NB4 (cell line): ENCODE data around the gene ST3GAL4.

Experiments
- TF ChIP-seq, protein P1 (sequence below): IDR thresholded peaks from one replicate; pipeline ENCODE4 v1.5.1; 2012; ENCODE audit warnings: low read depth, low read length
- TF ChIP-seq, protein P2 (sequence below): IDR thresholded peaks from 2 replicates; pipeline ENCODE4 v1.6.1; 2011; ENCODE audit warnings: low read depth, low read length

DNA sequence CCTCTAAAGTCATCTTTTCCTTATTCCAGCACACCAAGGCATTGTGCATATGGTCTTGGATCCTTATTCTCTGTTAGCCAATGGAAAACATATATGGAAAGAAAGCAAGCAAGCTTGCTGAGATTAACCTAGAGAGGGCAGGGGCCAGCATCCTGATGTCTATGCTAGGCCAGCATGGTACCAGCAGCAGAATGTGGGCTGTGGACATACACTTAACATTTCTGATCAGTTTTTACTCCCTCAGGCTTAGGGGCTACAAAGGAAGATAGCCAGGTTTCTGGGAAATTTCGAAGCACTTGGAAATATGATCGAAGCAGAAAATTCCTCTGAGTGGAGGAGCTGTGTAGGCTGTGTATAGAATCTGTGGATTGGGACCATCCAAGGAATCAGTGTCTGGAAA is 67.0 kb downstream of the ST3GAL4 start:
- TF ChIP-seq, protein P1, sequence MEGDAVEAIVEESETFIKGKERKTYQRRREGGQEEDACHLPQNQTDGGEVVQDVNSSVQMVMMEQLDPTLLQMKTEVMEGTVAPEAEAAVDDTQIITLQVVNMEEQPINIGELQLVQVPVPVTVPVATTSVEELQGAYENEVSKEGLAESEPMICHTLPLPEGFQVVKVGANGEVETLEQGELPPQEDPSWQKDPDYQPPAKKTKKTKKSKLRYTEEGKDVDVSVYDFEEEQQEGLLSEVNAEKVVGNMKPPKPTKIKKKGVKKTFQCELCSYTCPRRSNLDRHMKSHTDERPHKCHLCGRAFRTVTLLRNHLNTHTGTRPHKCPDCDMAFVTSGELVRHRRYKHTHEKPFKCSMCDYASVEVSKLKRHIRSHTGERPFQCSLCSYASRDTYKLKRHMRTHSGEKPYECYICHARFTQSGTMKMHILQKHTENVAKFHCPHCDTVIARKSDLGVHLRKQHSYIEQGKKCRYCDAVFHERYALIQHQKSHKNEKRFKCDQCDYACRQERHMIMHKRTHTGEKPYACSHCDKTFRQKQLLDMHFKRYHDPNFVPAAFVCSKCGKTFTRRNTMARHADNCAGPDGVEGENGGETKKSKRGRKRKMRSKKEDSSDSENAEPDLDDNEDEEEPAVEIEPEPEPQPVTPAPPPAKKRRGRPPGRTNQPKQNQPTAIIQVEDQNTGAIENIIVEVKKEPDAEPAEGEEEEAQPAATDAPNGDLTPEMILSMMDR = no peak
- TF ChIP-seq, protein P2, sequence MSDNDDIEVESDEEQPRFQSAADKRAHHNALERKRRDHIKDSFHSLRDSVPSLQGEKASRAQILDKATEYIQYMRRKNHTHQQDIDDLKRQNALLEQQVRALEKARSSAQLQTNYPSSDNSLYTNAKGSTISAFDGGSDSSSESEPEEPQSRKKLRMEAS = no peak
